G401 (cell line): ENCODE measurements around the gene CCM2L. TPM values are rescaled to one million over a fixed set of nuclear protein-coding genes. Genes with fewer than 3 reads are reported as not detected.

Experiments used
- DNase-seq: peaks from one replicate; pipeline ENCODE4 v3.0.0-alpha.2; 2015; ENCODE audit warnings: low spot score
- in situ Hi-C: cut with HindIII; loops from 2 replicates; pipeline ENCODE4 v1.10.0; 2016; ENCODE audit warnings: low sequenced_read_pairs, mixed read lengths
- total RNA-seq: library from RNA; depleted of rRNA; stranded (reverse); fragments of >200 nt; shearing (Covaris generic); gene quantifications from 2 replicates; pipeline ENCODE4 v1.2.3, GENCODE V29; 2014; rRNA removed

The CCM2L gene
- total RNA-seq, 1 experiment from 2014 or later: 52.6 TPM

- in situ Hi-C loops: no loop called here
- no peak for DNase-seq
Measured at GRCh38 chr20:32075534-32075933, 65.3 kb downstream of the CCM2L start.

- in situ Hi-C loops: no loop called here
- no peak for DNase-seq
Measured at GRCh38 chr20:32077190-32077589, 67.0 kb downstream of the CCM2L start.

- no peak for DNase-seq
- in situ Hi-C loops: no loop called here
Measured at GRCh38 chr20:32078322-32078721, 68.1 kb downstream of the CCM2L start.

- DNase-seq: no peak
- in situ Hi-C loops: no loop called here
Measured at GRCh38 chr20:32078791-32079190, 68.6 kb downstream of the CCM2L start.

- DNase-seq: no peak
- in situ Hi-C loops: no loop called here
Measured at GRCh38 chr20:32079655-32080109, 69.4 kb downstream of the CCM2L start.

- DNase-seq: no peak
- in situ Hi-C loops: no loop called here
Measured at GRCh38 chr20:32080783-32081182, 70.5 kb downstream of the CCM2L start.

Other genes starting within 250 kb of the CCM2L start
- 0.44 TPM in 1 of 2 replicates, not detected in the other for gene MYLK2, start 191.1 kb upstream of the CCM2L start, total RNA-seq
- 3.4 and 9.5 TPM in 2 replicates for gene FOXS1, start 164.8 kb upstream of the CCM2L start, total RNA-seq
- gene DUSP15, start 139.9 kb upstream of the CCM2L start, total RNA-seq: 0.37 and 3.4 TPM in 2 replicates
- gene TTLL9, start 139.8 kb upstream of the CCM2L start, total RNA-seq: 2.0 TPM in 1 of 2 replicates, not detected in the other
- gene PDRG1, start 58.4 kb upstream of the CCM2L start, total RNA-seq: 37.4 and 50.9 TPM in 2 replicates
- gene XKR7, start 42.3 kb upstream of the CCM2L start, total RNA-seq: 5.7 and 6.8 TPM in 2 replicates
- 0.12 and 0.41 TPM in 2 replicates for gene HCK, start 41.8 kb downstream of the CCM2L start, total RNA-seq
- 8.2 and 9.7 TPM in 2 replicates for gene TM9SF4, start 99.3 kb downstream of the CCM2L start, total RNA-seq
- 1.3 and 3.6 TPM in 2 replicates for gene PLAGL2, start 197.3 kb downstream of the CCM2L start, total RNA-seq
- gene POFUT1, start 197.4 kb downstream of the CCM2L start, total RNA-seq: 26.9 and 27.4 TPM in 2 replicates